Activated CD8-positive, alpha-beta memory T cell treated with anti-CD3 and anti-CD28 coated beads, Interleukin-2, amount 50 U/mL, for 1 hour (primary cell): Measurements from ENCODE around the gene PAAF1.
"Not testable (repeated sequence)": the region's sequence is repeated elsewhere in the genome, so short reads cannot be mapped to it uniquely, and the experiment has no call there.

ENCODE experiments used
- DNase-seq: peaks from one replicate; pipeline ENCODE4 v3.0.0-alpha.2; 2020; ENCODE audit errors: extremely low read depth

Gene PAAF1

GRCh38 chr11:73883856-73884255 is 7.1 kb downstream of the PAAF1 start:
- DNase-seq, result no peak

GRCh38 chr11:73888244-73888643 is 11.4 kb downstream of the PAAF1 start:
- DNase-seq, result no peak

- DNase-seq, result no peak
Observed at GRCh38 chr11:73889019-73889418, 12.2 kb downstream of the PAAF1 start.

- no peak for DNase-seq
Observed at GRCh38 chr11:73889536-73889935, 12.7 kb downstream of the PAAF1 start.

- DNase-seq, result no peak
Observed at GRCh38 chr11:73893041-73893440, 16.2 kb downstream of the PAAF1 start.

- no peak for DNase-seq
Observed at GRCh38 chr11:73894725-73895335, 18.0 kb downstream of the PAAF1 start.

- DNase-seq, result no peak
Observed at GRCh38 chr11:73902303-73902702, 25.5 kb downstream of the PAAF1 start.

- no peak for DNase-seq
Observed at GRCh38 chr11:73907191-73907590, 30.4 kb downstream of the PAAF1 start.

- DNase-seq, result no peak
Observed at GRCh38 chr11:73912026-73912425, 35.2 kb downstream of the PAAF1 start.

GRCh38 chr11:73913472-73913871 is 36.7 kb downstream of the PAAF1 start:
- no peak for DNase-seq

GRCh38 chr11:73914284-73914683 is 37.5 kb downstream of the PAAF1 start:
- no peak for DNase-seq

GRCh38 chr11:73916435-73916834 is 39.6 kb downstream of the PAAF1 start:
- DNase-seq, result no peak

GRCh38 chr11:73921180-73921579 is 44.4 kb downstream of the PAAF1 start:
- no peak for DNase-seq

- no peak for DNase-seq
Observed at GRCh38 chr11:73929388-73929787, 52.6 kb downstream of the PAAF1 start.

- no peak for DNase-seq
Observed at GRCh38 chr11:73931039-73931645, 54.3 kb downstream of the PAAF1 start.

GRCh38 chr11:73931951-73932350 is 55.2 kb downstream of the PAAF1 start:
- no peak for DNase-seq

- DNase-seq, result no peak
Observed at GRCh38 chr11:73932781-73933180, 56.0 kb downstream of the PAAF1 start.

GRCh38 chr11:73936047-73936446 is 59.2 kb downstream of the PAAF1 start:
- not testable (repeated sequence) for DNase-seq

- no peak for DNase-seq
Observed at GRCh38 chr11:73939096-73939495, 62.3 kb downstream of the PAAF1 start.

GRCh38 chr11:73940801-73941570 is 64.2 kb downstream of the PAAF1 start:
- no peak for DNase-seq

GRCh38 chr11:73942010-73942409 is 65.2 kb downstream of the PAAF1 start:
- no peak for DNase-seq

- no peak for DNase-seq
Observed at GRCh38 chr11:73944085-73944484, 67.3 kb downstream of the PAAF1 start.

- DNase-seq, result no peak
Observed at GRCh38 chr11:73944901-73945300, 68.1 kb downstream of the PAAF1 start.
